Spleen (tissue), 7 donors: ENCODE results near the gene UCN2.
A peak's percentile ranks its signal among the peaks of the same experiment; 100 is the strongest.

ENCODE experiments used
- POLR2A ChIP-seq, 3 donors: fragments of 450-650 bp; IDR thresholded peaks; one replicate each; pipeline ENCODE4 v1.5.1; 2017; ENCODE audit warnings: antibody characterized with exemption in 3 of 3, mild to moderate bottlenecking in 1 of 3
- POLR2AphosphoS5 ChIP-seq, 3 donors: sonication (generic); formaldehyde crosslinking; IDR thresholded peaks; one replicate each; pipeline ENCODE4 v1.5.1; 2017; ENCODE audit warnings: antibody characterized with exemption in 3 of 3
- TF ChIP-seq, protein P1 (sequence below), 11 experiments: fragments of 200-600 bp in 7 of 11; fragments of 450-650 bp in 4 of 11; sonication (generic) in 4 of 11; IDR thresholded peaks in 8 of 11; conservative IDR thresholded peaks in 3 of 11; 1 replicate in 7 of 11; 2 replicates in 4 of 11; pipeline versions ENCODE4 v1.4.0 to v1.8.0; 2016 to 2021; ENCODE audit warnings: antibody characterized with exemption in 11 of 11, inconsistent platforms in 4 of 11, mild to moderate bottlenecking in 1 of 11
- donor health status: DM: no; HTN: no; CAD: no; lungs with moderate emphysema.
- donor health status: DM: no; HTN: no; CAD: no.
- donor health status: DM: no; HTN: no; CAD: no.

DNA sequence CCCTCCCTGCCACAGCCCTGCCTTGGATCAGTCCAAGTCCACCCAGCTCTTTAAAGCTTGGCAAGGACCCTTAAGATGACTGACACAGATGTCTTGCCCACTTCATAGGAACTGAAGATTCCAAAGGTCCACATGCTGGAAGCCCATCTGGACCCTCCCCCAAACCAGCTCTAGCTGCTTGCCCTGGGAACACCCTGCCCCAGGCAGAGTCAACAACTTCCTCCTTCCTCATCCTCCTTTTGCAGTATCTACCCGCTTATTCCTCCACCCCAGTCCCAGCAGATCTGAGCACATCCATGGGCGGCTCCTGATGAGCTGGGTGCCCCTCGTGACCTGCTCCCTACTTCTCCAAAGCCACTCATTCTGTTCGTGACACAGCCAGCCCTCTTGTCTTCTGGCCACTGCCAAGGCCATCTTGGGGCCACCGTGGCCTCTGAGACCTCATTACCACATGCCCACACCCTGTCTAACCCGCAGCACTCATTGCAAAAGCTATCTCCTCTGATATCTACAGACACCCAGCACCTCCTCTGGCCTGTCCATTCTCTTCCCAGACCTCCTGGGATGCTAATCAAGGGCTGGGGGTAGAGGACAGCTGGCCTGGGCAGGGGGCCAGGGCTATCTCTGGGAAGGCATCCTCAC is 5.0 kb downstream of the UCN2 start:
- TF ChIP-seq, protein P1, sequence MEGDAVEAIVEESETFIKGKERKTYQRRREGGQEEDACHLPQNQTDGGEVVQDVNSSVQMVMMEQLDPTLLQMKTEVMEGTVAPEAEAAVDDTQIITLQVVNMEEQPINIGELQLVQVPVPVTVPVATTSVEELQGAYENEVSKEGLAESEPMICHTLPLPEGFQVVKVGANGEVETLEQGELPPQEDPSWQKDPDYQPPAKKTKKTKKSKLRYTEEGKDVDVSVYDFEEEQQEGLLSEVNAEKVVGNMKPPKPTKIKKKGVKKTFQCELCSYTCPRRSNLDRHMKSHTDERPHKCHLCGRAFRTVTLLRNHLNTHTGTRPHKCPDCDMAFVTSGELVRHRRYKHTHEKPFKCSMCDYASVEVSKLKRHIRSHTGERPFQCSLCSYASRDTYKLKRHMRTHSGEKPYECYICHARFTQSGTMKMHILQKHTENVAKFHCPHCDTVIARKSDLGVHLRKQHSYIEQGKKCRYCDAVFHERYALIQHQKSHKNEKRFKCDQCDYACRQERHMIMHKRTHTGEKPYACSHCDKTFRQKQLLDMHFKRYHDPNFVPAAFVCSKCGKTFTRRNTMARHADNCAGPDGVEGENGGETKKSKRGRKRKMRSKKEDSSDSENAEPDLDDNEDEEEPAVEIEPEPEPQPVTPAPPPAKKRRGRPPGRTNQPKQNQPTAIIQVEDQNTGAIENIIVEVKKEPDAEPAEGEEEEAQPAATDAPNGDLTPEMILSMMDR (IDR thresholded peaks at IDR 0.05 in 8 of 11, conservative IDR thresholded peaks at IDR 0.05 in 3 of 11): peak in 6 of 11 experiments; percentile 26 to 59 (median 44)
- TF ChIP-seq POLR2AphosphoS5 (IDR thresholded peaks at IDR 0.05): peak in 1 of 3 donors; percentile 20
- no peak for TF ChIP-seq POLR2A (IDR thresholded peaks at IDR 0.05)
